ENCODE measurements around the gene TMEM92.
"Not testable (repeated sequence)": the region's sequence is repeated elsewhere in the genome, so short reads cannot be mapped to it uniquely, and the experiment has no call there.

The TMEM92 gene

GRCh38 chr17:50290933-50291332 is 16.7 kb downstream of the TMEM92 start:
- DNase-seq = no peak
- intact Hi-C loops (cut with DNase I) = loop anchor here (10.0 kb wide), 1 partner anchor 156 kb away; the partner anchor contains the start of gene SAMD14

GRCh38 chr17:50292465-50292864 is 18.2 kb downstream of the TMEM92 start:
- intact Hi-C loops (cut with DNase I) = loop anchor here (10.0 kb wide), 1 partner anchor 158 kb away; the partner anchor contains the start of gene SAMD14
- no peak for DNase-seq

- intact Hi-C loops (cut with DNase I) = loop anchor here (10.0 kb wide), 1 partner anchor 160 kb away; the partner anchor contains the start of gene SAMD14
- peak in 2 of 10 donors; percentile 2 to 12 for DNase-seq
Observed at GRCh38 chr17:50295021-50295420, 20.8 kb downstream of the TMEM92 start.

GRCh38 chr17:50297407-50297865 is 23.2 kb downstream of the TMEM92 start:
- DNase-seq = peak; percentile 55 to 97 (median 76)
- intact Hi-C loops (cut with DNase I) = loop anchor here (1.0 to 10.0 kb wide), 2 partner anchors 97 to 163 kb away; partner anchors contain the start of gene SAMD14

GRCh38 chr17:50298018-50298417 is 23.8 kb downstream of the TMEM92 start:
- peak in 2 of 10 donors; percentile 43 to 54 for DNase-seq
- intact Hi-C loops (cut with DNase I) = loop anchor here (10.0 kb wide), 1 partner anchor 163 kb away; the partner anchor contains the start of gene SAMD14

GRCh38 chr17:50299776-50300175 is 25.5 kb downstream of the TMEM92 start:
- DNase-seq = no peak
- intact Hi-C loops (cut with DNase I) = loop anchor here (10.0 kb wide), 1 partner anchor 165 kb away; the partner anchor contains the start of gene SAMD14

- intact Hi-C loops (cut with DNase I) = not testable (repeated sequence)
- DNase-seq = peak in 1 of 10 donors; percentile 7
Observed at GRCh38 chr17:50300824-50301223, 26.6 kb downstream of the TMEM92 start.

GRCh38 chr17:50301891-50302584 is 27.8 kb downstream of the TMEM92 start:
- DNase-seq = peak in 1 of 10 donors; percentile 2
- intact Hi-C loops (cut with DNase I) = no loop called here

GRCh38 chr17:50303051-50303450 is 28.8 kb downstream of the TMEM92 start:
- intact Hi-C loops (cut with DNase I) = no loop called here
- DNase-seq = peak in 1 of 10 donors; percentile 13

GRCh38 chr17:50303596-50303995 is 29.3 kb downstream of the TMEM92 start:
- intact Hi-C loops (cut with DNase I) = no loop called here
- peak in 1 of 10 donors; percentile 18 for DNase-seq

- intact Hi-C loops (cut with DNase I) = no loop called here
- DNase-seq = peak in 1 of 10 donors; percentile 35
Observed at GRCh38 chr17:50304781-50305404, 30.6 kb downstream of the TMEM92 start.

- intact Hi-C loops (cut with DNase I) = no loop called here
- DNase-seq = peak in 1 of 10 donors; percentile 2
Observed at GRCh38 chr17:50307654-50308053, 33.4 kb downstream of the TMEM92 start.

GRCh38 chr17:50308666-50309065 is 34.4 kb downstream of the TMEM92 start:
- no peak for DNase-seq
- intact Hi-C loops (cut with DNase I) = no loop called here

GRCh38 chr17:50310455-50311111 is 36.3 kb downstream of the TMEM92 start:
- DNase-seq = peak in 1 of 10 donors; percentile 8
- intact Hi-C loops (cut with DNase I) = loop anchor here (10.0 kb wide), 1 partner anchor 56 kb away; no protein-coding TSS in a partner anchor

- intact Hi-C loops (cut with DNase I) = loop anchor here (10.0 kb wide), 1 partner anchor 56 kb away; no protein-coding TSS in a partner anchor
- DNase-seq = peak in 1 of 10 donors; percentile 2
Observed at GRCh38 chr17:50311112-50311460, 36.8 kb downstream of the TMEM92 start.

GRCh38 chr17:50311483-50311882 is 37.2 kb downstream of the TMEM92 start:
- peak in 2 of 10 donors; percentile 8 to 28 for DNase-seq
- intact Hi-C loops (cut with DNase I) = loop anchor here (10.0 kb wide), 1 partner anchor 57 kb away; no protein-coding TSS in a partner anchor

GRCh38 chr17:50312308-50312707 is 38.0 kb downstream of the TMEM92 start:
- intact Hi-C loops (cut with DNase I) = loop anchor here (10.0 kb wide), 1 partner anchor 58 kb away; no protein-coding TSS in a partner anchor
- peak in 2 of 10 donors; percentile 32 to 47 for DNase-seq

GRCh38 chr17:50314456-50315011 is 40.3 kb downstream of the TMEM92 start:
- DNase-seq = peak in 1 of 10 donors; percentile 44
- intact Hi-C loops (cut with DNase I) = loop anchor here (10.0 kb wide), 1 partner anchor 60 kb away; no protein-coding TSS in a partner anchor

GRCh38 chr17:50316016-50316587 is 41.8 kb downstream of the TMEM92 start:
- no peak for DNase-seq
- intact Hi-C loops (cut with DNase I) = loop anchor here (10.0 kb wide), 1 partner anchor 61 kb away; no protein-coding TSS in a partner anchor

- intact Hi-C loops (cut with DNase I) = loop anchor here (10.0 kb wide), 1 partner anchor 62 kb away; no protein-coding TSS in a partner anchor
- not testable (repeated sequence) for DNase-seq
Observed at GRCh38 chr17:50316660-50317059, 42.4 kb downstream of the TMEM92 start.

Data from posterior cingulate gyrus (tissue), 11 donors.